ENCODE measurements around the gene TMEM250. TPM values are rescaled to one million over a fixed set of nuclear protein-coding genes. Genes with fewer than 3 reads are reported as not detected.

The TMEM250 gene
- total RNA-seq, 4 donors from 2014 or later, result 23.5 to 35.3 (median 25.6) TPM

- Histone ChIP-seq H3K9me3 (no peaks in the 10 kb centered on the region), H3K4me3 (replicated peaks in 1 of 3) (peak within 1 kb of the TSS; percentile 39 to 91 (median 85)), H3K36me3 (no peaks in the 10 kb centered on the region), H3K27me3 (no peaks in the 10 kb centered on the region), H3K27ac (peak within 1 kb of the TSS; percentile 76 to 91 (median 82)), H3K4me1 (peaks cover 17 to 37% of the 10 kb centered on the region in 2 donors)
- TF ChIP-seq CTCF (IDR thresholded peaks at IDR 0.05) (no peak), POLR2A (IDR thresholded peaks at IDR 0.05) (peak in 1 of 2 donors; percentile 66)
- WGBS, 2 donors, result 7% methylated on average over 4 of the region's 143 CpGs; no CpG with 5 or more reads in 1 of the 2 donors
- intact Hi-C loops (cut with DNase I), result no loop called here
- DNase-seq, result peak; percentile 69 to 70
Measured at GRCh38 chr9:136095070-136096058, 23.3 kb downstream of the TMEM250 start, which contains the start of gene NACC2. Gene NACC2, minus strand, starts transcription at chr9:136095289. Its CDS starts 44,768 bp downstream, at chr9:136050521.

DNA sequence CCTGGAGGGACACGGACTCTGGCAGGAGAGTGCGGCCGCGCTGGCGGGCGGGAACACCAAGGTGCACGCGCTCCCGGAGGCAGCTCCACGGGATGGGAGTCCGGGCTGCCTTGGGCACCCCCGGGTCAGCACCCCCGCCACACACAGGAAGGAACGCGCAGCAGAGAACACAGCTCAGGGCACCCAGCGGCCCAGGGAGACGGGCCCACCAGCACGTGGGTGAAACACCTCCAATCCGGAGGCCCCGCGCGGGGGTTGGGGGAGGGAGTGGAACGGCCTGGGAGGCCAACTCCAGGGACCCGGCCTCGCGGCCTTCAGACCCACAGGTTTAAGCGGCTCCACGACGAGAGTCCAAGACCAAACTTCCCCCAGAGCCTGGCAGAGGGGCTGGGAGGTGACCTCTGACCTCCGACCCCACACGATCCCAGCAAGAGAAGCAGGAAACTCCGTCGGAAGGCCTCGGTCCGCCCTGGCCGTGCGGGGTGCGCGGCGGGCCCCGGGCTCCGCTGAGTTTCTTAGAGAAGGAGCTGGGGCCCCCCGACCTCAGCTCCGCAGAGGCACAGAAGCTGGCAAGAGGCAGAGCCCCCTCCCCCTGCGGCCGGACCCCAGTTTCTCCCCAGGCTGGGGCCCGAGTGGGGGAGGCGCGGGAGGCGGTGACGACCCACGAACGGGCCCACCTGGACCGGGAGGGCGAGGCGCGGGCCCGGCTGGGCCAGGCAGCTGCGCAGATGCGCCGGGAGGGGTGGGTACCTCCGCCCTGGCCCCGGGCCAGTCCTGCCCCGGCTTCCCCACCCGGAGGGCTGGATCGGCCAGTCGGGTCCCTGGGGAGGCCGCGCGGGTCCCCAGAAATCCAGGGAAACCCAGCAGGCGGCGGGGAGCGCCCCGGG, 24.4 kb downstream of the TMEM250 start:
- DNase-seq, result peak; percentile 68 to 71
- TF ChIP-seq CTCF (IDR thresholded peaks at IDR 0.05), result no peak
- H3K27ac ChIP-seq, result peak overlapping the region; percentile 76 to 91 (median 82)
- H3K4me3 ChIP-seq (replicated peaks in 1 of 3), result peak overlapping the region; percentile 38 to 91 (median 85)
- H3K27me3 ChIP-seq, result no peaks in the 10 kb centered on the region
- H3K9me3 ChIP-seq, result no peaks in the 10 kb centered on the region
- no peaks in the 10 kb centered on the region for H3K36me3 ChIP-seq
- intact Hi-C loops (cut with DNase I), result no loop called here
- WGBS, 2 donors, result 35 to 64% methylated on average over 13 to 22 of the region's 74 CpGs
- peaks cover 19 to 40% of the 10 kb centered on the region in 2 donors for H3K4me1 ChIP-seq

DNA sequence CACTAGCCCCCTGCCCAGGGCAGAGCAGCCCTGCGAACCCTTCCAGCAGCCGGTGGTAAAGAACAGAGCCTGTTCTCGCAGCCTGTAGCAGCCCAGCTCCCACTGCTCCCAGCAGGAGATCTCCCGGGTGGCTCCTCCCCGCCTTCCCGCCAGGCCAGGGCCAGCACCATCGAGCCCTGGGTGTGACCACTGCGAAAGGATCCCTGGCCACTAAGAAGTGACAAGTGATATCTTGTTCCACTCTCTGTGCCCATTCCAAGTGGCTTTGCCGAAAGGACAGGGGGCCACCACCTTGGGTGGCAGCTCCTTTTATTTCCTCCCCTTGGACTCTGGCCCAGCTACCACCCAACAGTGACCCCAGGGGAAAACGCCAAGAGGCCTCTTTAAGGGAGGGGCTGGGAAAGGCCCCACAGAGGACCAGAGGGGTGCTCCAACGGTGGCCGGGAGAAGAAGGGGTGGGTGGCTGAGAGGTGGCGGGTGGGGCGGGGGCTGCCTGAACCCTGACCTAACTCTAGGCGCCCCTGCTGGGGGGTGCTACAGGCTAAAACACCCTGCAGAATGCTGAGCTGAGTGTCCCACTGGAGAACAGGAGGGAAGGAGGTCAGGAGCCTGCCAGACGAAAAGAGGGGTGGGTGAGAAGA, 25.2 kb downstream of the TMEM250 start:
- Histone ChIP-seq H3K9me3 (no peaks in the 10 kb centered on the region), H3K27ac (peak overlapping the region in 2 of 3 donors; percentile 76 to 91), H3K27me3 (no peaks in the 10 kb centered on the region), H3K4me3 (replicated peaks in 1 of 3) (peak overlapping the region in 1 of 3 donors; percentile 91), H3K4me1 (peaks cover 19 to 42% of the 10 kb centered on the region in 2 donors), H3K36me3 (no peaks in the 10 kb centered on the region)
- DNase-seq, result peak; percentile 37 to 55
- TF ChIP-seq POLR2A (IDR thresholded peaks at IDR 0.05) (no peak), CTCF (IDR thresholded peaks at IDR 0.05) (no peak)
- 70 to 77% methylated on average over 15 to 16 of the region's 16 CpGs for WGBS, 2 donors
- intact Hi-C loops (cut with DNase I), result no loop called here

- Histone ChIP-seq H3K4me1 (peaks cover 19 to 47% of the 10 kb centered on the region in 2 donors), H3K27me3 (no peaks in the 10 kb centered on the region), H3K4me3 (replicated peaks in 1 of 3) (no peak overlapping the region), H3K36me3 (no peaks in the 10 kb centered on the region), H3K27ac (no peak overlapping the region), H3K9me3 (no peaks in the 10 kb centered on the region)
- intact Hi-C loops (cut with DNase I), result no loop called here
- 93% methylated on average over 9 of the region's 9 CpGs for WGBS, 2 donors
- TF ChIP-seq CTCF (IDR thresholded peaks at IDR 0.05) (no peak), POLR2A (IDR thresholded peaks at IDR 0.05) (no peak)
- no peak for DNase-seq
Measured at GRCh38 chr9:136092741-136093140, 25.9 kb downstream of the TMEM250 start.
